GM18951 (cell line): ENCODE results near the gene RBMS3.
"Not testable (repeated sequence)": the region's sequence is repeated elsewhere in the genome, so short reads cannot be mapped to it uniquely, and the experiment has no call there.

Experiments
- POLR2A ChIP-seq: IDR thresholded peaks from 4 replicates; pipeline ENCODE4 v1.6.1; 2011; ENCODE audit warnings: mild to moderate bottlenecking; ENCODE audit not compliant: insufficient read length, insufficient read depth; ENCODE audit errors: extremely low read depth
- in situ Hi-C: fragments of 300-500 bp; cut with MboI; formaldehyde crosslinking; loops from one replicate; pipeline ENCODE4 v1.12.0; 2022; ENCODE audit warnings: low sequenced_read_pairs, mixed read lengths, inconsistent platforms; ENCODE audit not compliant: unreplicated experiment

RBMS3 gene

GRCh38 chr3:29440413-29441305 lies 159.8 kb downstream of the RBMS3 start:
- in situ Hi-C loops: no loop called here
- TF ChIP-seq POLR2A: no peak

GRCh38 chr3:29441422-29441821 lies 160.6 kb downstream of the RBMS3 start:
- in situ Hi-C loops: no loop called here
- no peak for TF ChIP-seq POLR2A

- in situ Hi-C loops: no loop called here
- TF ChIP-seq POLR2A: no peak
Measured at GRCh38 chr3:29447946-29448627, 167.2 kb downstream of the RBMS3 start.

GRCh38 chr3:29451920-29452319 lies 171.0 kb downstream of the RBMS3 start:
- TF ChIP-seq POLR2A: no peak
- in situ Hi-C loops: no loop called here

GRCh38 chr3:29452934-29453283 lies 172.0 kb downstream of the RBMS3 start:
- in situ Hi-C loops: no loop called here
- no peak for TF ChIP-seq POLR2A

- TF ChIP-seq POLR2A: no peak
- in situ Hi-C loops: no loop called here
Measured at GRCh38 chr3:29453284-29454001, 172.6 kb downstream of the RBMS3 start.

- in situ Hi-C loops: no loop called here
- no peak for TF ChIP-seq POLR2A
Measured at GRCh38 chr3:29454161-29454611, 173.3 kb downstream of the RBMS3 start.

- in situ Hi-C loops: no loop called here
- no peak for TF ChIP-seq POLR2A
Measured at GRCh38 chr3:29456901-29457300, 176.0 kb downstream of the RBMS3 start.

- no peak for TF ChIP-seq POLR2A
Measured at GRCh38 chr3:29463304-29463703, 182.4 kb downstream of the RBMS3 start.

GRCh38 chr3:29465836-29466235 lies 185.0 kb downstream of the RBMS3 start:
- in situ Hi-C loops: no loop called here
- TF ChIP-seq POLR2A: no peak

More at GRCh38 chr3:29463304-29463703, 182.4 kb downstream of the RBMS3 start:
- in situ Hi-C loops: no loop called here

GRCh38 chr3:29466442-29466841 lies 185.6 kb downstream of the RBMS3 start:
- TF ChIP-seq POLR2A: no peak
- in situ Hi-C loops: no loop called here

GRCh38 chr3:29468187-29468586 lies 187.3 kb downstream of the RBMS3 start:
- in situ Hi-C loops: no loop called here
- TF ChIP-seq POLR2A: no peak

GRCh38 chr3:29473481-29474170 lies 192.8 kb downstream of the RBMS3 start:
- in situ Hi-C loops: not testable (repeated sequence)
